Neural cell (in vitro differentiated cells): ENCODE measurements around the gene LRRD1.
"Not testable (repeated sequence)": the region's sequence is repeated elsewhere in the genome, so short reads cannot be mapped to it uniquely, and the experiment has no call there.

Source experiments
- CTCF ChIP-seq: fragments of 450-650 bp; IDR thresholded peaks from 2 replicates; pipeline ENCODE4 v1.5.1; 2014; ENCODE audit warnings: antibody characterized with exemption, mild to moderate bottlenecking, moderate library complexity; ENCODE audit not compliant: poor library complexity, severe bottlenecking
- POLR2AphosphoS5 ChIP-seq: IDR thresholded peaks from 2 replicates; pipeline ENCODE4 v1.6.1; 2012
- TAF1 ChIP-seq: IDR thresholded peaks from 2 replicates; pipeline ENCODE4 v1.6.1; 2012; ENCODE audit warnings: low read depth

GRCh38 chr7:92184294-92184693 is 5.4 kb upstream of the LRRD1 start:
- TF ChIP-seq CTCF, POLR2AphosphoS5, TAF1: not testable (repeated sequence)
